NCI-H1105 (cell line): Measurements from ENCODE around the gene NTN5.
"Not testable (repeated sequence)": the region's sequence is repeated elsewhere in the genome, so short reads cannot be mapped to it uniquely, and the experiment has no call there.

Experiments
- DNase-seq: peaks from one replicate; lab custom pipeline; 2025; lab: John Stamatoyannopoulos, UW

The NTN5 gene, protein sequence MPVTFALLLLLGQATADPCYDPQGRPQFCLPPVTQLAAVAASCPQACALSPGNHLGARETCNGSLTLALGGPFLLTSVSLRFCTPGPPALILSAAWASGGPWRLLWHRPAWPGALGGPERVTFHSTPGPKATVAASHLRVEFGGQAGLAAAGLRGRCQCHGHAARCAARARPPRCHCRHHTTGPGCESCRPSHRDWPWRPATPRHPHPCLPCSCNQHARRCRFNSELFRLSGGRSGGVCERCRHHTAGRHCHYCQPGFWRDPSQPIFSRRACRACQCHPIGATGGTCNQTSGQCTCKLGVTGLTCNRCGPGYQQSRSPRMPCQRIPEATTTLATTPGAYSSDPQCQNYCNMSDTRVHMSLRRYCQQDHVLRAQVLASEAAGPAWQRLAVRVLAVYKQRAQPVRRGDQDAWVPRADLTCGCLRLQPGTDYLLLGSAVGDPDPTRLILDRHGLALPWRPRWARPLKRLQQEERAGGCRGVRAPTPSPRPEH

DNA sequence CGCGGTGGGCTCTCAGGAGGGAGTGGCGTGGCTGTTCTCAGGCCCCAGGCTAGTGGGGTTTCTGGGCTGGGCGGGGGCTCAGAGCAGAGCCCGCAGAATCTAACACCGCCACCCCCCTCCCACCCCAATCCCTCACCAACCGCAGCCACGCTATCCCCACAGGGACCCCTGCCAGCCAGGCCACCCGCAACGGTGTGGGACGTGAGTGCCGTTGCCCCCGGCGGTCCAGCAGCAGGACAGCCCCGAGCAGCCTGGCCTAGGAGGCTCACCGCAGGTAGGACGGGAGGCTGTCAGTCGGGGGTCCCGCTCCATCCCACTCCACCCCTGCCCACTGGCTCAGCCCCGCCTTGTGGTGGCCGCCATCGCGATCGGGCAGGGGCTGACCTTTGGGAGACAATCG lies at the start of gene NTN5:
Gene NTN5, minus strand, starts transcription at position 24 of the 400 bp plus-strand sequence. CDS start 2,031 bp downstream, outside the sequence.
- DNase-seq: no peak

DNA sequence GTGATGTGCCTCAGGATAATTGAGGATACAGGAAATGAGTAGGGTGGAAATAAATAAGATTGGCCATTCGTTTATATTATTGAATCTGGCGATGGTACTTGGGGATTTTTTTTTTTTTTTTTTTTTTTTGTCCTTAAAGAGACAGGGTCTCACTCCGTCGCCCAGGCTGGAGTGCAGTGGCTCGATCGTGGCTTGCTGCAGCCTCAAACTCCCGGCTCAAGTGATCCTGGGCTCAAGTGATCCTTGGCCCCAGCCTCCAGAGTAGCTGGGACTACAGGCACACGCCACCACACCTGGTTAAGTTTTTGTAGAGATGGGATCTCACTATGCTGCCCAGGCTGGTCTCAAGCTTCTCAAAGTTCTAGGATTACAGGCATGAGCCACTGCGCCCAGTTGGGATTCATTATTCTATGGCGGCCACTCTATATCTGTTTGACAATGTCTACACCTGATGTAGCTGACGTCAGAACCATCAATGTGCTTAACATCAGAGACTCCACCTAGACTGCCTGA lies 49.4 kb upstream of the NTN5 start:
- no peak for DNase-seq

- peak; percentile 97 for DNase-seq
These were observed 47.9 kb upstream of the NTN5 start for GRCh38 chr19:48720613-48721296.

DNA sequence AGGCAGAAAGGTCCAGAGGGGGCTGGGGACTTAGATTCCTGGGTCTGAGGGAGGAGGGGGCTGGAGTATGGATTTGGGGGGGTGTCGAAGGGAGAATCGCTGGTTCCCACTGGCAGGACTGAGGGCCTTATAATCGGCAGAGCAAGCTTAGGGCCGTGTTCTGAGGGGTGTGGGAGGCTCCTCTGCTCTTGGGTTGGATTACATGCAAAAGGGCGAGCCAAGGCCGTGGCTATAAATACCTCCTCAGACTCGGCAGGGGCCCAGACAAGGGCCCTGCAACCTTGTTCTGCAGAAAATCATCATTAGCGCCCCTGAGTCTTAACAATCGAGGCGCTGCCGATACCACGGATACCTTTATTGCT lies 47.4 kb upstream of the NTN5 start:
- no peak for DNase-seq

DNA sequence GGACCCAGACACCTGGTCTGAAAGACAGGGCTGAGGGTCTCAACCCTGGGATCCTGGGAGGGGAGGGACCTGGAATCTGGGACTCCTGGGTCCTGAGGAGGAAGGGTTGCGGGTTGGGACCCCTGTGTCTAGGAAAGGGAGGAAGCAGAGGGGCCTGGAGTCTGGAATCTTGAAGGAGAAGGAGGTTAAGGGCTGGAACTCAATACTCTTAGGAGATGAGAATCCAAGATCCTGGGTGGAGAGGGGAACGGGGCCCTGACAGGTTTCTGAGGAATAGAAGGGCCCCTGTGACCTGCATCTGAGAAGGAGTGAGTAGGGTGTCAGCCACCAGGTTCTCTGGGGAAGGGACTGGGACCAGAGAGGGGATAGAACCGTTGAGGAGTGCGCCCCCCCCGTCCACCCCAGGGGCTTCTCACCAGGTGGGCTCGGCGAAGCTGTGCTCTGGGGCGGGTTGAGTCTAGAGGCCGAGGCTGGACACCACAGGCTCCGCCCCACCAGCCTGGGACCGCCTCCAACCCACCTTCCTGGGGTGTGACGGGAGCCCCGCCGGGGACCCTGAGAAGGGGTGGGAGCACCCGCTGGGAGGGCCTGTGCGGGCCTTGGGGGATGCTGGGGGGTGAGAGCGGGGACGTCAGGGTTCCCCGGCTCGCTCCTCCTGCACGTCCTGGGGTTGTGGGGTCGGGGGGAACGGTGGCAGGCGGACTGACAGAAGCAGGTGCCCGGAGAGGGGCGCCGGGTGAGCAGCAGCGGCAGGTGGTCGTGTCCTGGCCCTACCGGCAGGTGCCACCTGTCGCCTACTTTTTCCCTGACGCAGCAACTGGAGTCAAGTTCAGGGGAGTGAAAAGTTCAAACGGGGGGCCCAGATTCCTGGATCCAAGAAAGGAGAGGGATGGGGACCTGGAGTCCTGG lies 46.7 kb upstream of the NTN5 start, which contains the start of gene MAMSTR:
Gene MAMSTR, minus strand, starts transcription at position 463 of the 909 bp plus-strand sequence. CDS start 694 bp downstream, outside the sequence.
- no peak for DNase-seq

DNA sequence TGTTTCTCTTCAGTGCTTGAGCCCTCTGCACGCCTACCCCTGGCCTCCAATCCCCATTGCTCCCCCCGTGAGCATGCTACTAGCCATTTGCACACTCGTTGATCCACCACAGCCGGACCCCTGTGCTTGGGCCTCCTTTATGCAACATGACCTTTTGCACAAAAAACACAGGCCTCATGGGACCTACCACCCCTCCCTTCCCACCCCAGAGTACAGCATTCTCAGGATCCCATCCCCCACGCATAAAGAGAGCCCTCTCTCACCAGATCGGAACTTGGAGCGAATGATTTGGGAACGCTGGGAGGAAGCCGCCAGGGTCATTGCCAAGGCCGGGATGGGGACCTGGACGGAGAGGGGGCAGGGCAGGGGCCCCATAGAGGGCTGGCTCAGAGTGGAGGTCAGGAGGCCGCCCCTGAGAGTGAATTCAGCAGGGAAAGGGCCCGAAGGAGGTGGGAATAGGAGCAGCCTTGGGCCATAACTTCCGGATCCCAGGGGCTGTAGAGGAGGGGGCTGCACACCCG lies 46.0 kb upstream of the NTN5 start:
- no peak for DNase-seq

- not testable (repeated sequence) for DNase-seq
These were observed 45.3 kb upstream of the NTN5 start for GRCh38 chr19:48718106-48718505.

GRCh38 chr19:48716562-48717291 lies 43.9 kb upstream of the NTN5 start:
- DNase-seq: peak; percentile 76

DNA sequence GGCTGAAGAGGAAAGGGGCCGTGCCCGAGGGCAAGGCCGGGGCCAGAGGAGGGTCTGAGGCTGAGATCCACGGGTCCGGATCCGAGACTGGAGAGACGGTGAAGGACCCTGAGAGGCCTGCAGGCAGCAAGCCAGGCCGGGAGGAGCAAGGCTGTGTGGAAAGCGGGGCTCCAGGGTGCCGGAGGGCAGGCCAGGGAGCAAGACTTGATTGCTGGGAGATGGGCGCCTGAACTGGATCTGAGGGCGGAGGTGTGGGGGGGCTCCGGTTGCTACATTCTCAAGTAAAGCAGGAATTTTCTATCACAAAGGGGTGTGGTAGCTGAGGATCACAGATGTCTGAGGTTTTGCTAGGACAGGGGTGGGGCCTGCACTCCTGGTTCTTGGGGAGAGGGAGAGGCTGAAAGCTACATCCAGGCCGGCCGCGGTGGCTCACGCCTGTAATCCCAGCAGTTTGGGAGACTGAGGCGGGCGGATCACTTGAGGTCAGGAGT lies 42.9 kb upstream of the NTN5 start:
- DNase-seq: no peak

DNA sequence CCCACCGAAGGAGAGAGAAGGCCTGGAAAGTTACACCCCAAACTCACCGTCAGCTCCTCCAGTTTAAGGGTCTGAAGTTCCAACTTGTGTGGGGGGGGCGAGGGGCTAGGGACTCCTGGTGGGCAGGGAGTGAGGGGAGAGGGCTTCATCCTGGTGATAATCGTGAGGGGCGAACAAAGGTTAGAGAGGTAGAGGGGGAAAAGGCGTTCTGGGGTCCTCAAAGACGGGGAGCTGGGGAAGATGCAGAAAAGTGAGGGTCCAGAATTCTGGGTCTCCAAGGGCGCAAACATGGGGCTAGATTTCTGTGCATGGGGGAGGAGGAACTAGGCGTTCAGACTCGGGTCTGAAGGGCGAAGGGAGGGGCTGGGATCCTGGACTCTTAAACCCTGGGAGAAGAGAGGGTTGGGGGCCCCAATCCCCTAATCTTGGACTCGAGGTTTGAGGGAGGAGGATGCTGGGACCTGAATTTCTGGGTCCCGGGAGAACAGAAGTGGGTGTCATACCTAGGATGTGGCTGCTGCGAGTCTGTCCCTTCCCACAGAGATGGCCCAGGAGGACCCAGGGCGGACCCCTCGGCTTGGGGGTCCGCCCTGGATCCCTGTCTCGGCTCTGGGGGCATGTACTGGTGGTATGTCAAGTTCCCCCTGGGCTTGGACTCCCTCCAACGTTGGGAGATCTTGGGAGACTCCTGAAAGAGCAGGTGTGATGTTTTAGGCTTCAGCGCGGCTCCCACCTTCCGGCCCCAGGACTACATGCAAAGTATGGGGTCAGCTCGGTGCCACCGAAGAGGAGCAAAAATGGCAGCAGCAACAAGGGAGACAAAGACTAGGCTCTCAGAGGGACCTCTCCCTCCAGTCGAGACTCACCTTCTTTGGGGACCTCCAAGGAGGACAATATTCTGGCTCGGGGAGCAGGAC lies 42.2 kb upstream of the NTN5 start:
- DNase-seq: no peak

DNA sequence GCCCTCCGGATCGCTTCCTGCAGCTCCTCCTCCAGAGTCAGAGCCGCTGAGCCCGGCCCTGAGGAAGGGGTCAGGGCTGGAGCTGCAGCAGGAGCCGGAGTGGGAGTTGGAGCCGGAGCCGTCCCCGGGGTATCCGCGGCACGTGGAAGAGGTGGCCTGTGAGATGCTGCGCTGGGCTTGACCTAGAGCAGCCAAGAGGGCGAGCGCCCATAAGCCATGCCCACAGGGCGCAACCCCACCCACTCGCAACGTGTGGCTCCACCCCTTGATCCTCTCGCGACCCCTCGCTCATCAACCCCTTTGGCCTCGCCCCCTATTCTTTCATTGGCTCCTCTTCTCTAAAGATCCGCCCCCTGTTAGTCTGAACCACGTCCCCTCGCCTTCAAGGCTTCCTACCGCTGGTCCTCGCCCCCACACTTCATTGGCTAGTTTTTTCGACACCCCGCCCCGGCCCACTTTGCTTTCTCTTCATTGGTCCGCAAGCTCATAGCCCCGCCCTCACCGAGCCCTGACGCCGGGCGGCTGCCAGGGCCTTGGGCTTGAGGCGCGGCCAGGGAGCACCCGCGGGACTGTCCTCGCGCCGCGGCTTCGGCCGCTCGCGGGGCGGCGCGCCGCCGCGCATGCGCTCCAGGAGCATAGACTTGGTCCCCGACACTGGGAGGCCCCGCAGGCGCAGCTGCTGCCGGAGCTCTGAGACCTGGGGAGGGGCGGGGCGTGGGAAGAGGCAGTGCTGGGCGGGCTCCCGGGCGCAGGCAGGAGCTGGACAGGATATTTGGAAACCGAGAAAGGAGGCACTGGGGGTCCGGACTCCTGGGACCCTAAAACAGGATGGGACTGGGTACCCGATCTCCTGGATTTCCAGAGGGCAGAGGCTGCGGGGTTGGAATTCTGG lies 41.3 kb upstream of the NTN5 start:
- peak; percentile 100 for DNase-seq

GRCh38 chr19:48713041-48713863 lies 40.4 kb upstream of the NTN5 start:
- no peak for DNase-seq

GRCh38 chr19:48711106-48711662 lies 38.4 kb upstream of the NTN5 start:
- no peak for DNase-seq

- no peak for DNase-seq
These were observed 35.7 kb upstream of the NTN5 start for GRCh38 chr19:48708471-48708870.

GRCh38 chr19:48705431-48705830 lies 32.6 kb upstream of the NTN5 start:
- no peak for DNase-seq

GRCh38 chr19:48703316-48703715 lies 30.5 kb upstream of the NTN5 start:
- DNase-seq: no peak

- no peak for DNase-seq
These were observed 29.9 kb upstream of the NTN5 start for GRCh38 chr19:48702701-48703100.
